PC-9 (cell line): ENCODE measurements around the gene TVP23A.

ENCODE experiments used
- CTCF ChIP-seq: fragments of 200-600 bp; sonication (generic); conservative IDR thresholded peaks from 2 replicates; pipeline ENCODE4 v1.6.1; 2017; ENCODE audit warnings: mixed run types, antibody characterized with exemption, mild to moderate bottlenecking, moderate library complexity
- EZH2 ChIP-seq: fragments of 200-600 bp; sonication (generic); IDR thresholded peaks from 2 replicates; pipeline ENCODE4 v1.8.0; 2017; ENCODE audit warnings: antibody characterized with exemption, low read depth

GRCh38 chr16:10836174-10836853, 17.7 kb upstream of the TVP23A start:
- no peak for TF ChIP-seq CTCF
- TF ChIP-seq EZH2 = no peak
